HG02588 (cell line): ENCODE measurements around the gene MT4.

ENCODE experiments used
- ATAC-seq: cut with Tn5 transposase; IDR thresholded peaks from one replicate; pipeline ENCODE4 v1.9.1; 2021; ENCODE audit warnings: mild to moderate bottlenecking, moderate library complexity; ENCODE audit not compliant: unreplicated experiment

The MT4 gene

DNA sequence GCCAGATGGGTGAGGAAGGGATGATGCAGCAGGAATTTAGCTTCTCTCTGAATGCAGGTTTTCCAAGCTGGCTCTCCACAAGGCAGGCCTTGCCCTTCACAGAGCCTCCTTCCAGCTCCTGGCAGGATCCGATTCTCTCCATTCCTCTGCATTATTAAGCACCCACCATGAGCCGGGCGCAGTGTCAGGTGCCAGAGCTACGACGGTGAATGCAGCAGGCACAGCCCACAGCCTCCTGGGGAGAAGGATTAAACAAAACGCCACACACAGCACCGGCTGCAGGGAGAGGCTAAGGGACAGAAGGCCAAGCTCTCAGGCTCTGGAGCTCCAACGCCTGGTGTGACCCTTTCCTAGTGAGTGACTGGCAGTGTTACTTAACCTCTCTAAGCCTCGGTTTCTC is 36.5 kb downstream of the MT4 start:
- ATAC-seq, result no peak

DNA sequence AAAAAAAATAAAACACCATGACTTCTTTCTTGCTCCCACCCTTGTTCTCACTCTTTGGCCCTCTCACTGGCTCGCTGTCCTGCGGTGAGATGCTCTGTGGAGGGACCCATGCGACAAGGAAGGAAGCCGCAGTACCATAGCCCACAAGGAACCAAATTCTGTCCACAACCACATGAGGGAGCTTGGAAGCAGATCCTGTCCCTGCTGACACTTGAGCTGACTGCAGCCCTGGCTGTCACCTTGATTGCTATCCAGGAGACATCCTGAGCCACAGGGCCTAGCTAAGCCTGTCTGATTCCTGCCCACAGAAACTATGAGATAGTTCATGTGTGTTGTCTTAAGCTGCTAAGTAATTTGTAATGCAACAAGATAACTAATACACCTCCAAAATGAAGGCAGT is 38.7 kb downstream of the MT4 start:
- no peak for ATAC-seq

- no peak for ATAC-seq
These were observed 40.1 kb downstream of the MT4 start for GRCh38 chr16:56604966-56605365.

- ATAC-seq, result no peak
These were observed 40.6 kb downstream of the MT4 start for GRCh38 chr16:56605475-56605874.

DNA sequence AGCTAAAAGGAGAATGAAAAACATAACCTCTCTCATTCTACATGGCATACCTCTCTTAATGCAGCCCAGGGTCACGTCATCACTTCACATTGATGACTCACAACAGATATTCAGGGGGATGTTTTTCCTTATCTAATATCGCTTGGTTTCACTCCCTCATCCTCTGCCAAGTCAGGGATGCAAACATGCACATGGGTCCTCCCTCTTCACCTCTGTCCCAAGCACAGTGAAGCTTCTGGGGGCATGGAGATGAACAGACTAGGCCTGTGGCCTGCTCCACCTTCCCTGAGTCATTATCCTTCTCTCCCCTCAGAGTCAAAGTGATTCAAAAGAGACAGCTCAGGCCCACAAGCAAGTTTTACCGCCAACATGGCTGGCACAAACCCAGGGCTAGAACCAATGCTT is 41.2 kb downstream of the MT4 start:
- ATAC-seq, result no peak

- ATAC-seq, result no peak
These were observed 41.7 kb downstream of the MT4 start for GRCh38 chr16:56606476-56607108.

- no peak for ATAC-seq
These were observed 42.3 kb downstream of the MT4 start for GRCh38 chr16:56607109-56607618.

DNA sequence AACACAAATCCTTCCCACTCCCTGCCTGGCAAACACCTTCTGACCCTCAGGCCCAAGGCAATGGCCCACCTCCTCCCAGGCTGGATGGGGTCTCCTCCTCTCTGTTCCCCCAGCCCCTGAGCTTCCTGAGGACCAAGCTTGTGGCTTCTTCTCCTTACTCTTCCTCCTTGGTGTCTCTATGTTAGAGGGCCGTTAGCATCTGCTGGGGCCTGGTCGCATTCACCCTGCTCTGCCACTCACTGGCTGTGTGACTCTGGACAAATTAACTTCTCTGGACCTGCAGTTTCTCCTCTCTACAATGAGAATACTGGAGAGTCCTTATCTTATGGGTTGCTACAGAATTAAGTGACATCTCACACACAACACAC is 42.8 kb downstream of the MT4 start:
- no peak for ATAC-seq

GRCh38 chr16:56608043-56608875 is 43.4 kb downstream of the MT4 start, which contains the start of gene MT2A:
MT2A (plus strand) TSS chr16:56608584; CDS start chr16:56608656, 72 bp downstream.
- peak; percentile 88 for ATAC-seq

DNA sequence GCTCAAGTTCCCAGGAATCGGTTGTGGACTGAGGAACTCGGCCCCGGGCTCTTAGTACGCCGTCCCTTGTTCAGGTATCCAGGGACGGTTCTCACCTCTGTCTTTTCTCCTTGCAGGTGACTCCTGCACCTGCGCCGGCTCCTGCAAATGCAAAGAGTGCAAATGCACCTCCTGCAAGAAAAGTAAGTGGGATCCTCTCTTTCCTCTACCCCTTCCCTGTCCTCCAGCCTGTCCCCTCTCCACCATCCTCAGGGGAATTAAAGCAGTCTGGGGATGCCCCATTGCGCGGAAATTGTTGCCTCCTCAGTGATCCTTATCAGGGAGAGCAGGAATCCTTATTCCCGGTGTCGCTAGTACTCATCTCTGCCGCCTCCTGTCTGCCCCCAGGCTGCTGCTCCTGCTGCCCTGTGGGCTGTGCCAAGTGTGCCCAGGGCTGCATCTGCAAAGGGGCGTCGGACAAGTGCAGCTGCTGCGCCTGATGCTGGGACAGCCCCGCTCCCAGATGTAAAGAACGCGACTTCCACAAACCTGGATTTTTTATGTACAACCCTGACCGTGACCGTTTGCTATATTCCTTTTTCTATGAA is 44.1 kb downstream of the MT4 start:
- ATAC-seq, result no peak

- ATAC-seq, result peak; percentile 34
These were observed 44.6 kb downstream of the MT4 start for GRCh38 chr16:56609463-56609921.

GRCh38 chr16:56610017-56610608 is 45.2 kb downstream of the MT4 start:
- ATAC-seq, result no peak

DNA sequence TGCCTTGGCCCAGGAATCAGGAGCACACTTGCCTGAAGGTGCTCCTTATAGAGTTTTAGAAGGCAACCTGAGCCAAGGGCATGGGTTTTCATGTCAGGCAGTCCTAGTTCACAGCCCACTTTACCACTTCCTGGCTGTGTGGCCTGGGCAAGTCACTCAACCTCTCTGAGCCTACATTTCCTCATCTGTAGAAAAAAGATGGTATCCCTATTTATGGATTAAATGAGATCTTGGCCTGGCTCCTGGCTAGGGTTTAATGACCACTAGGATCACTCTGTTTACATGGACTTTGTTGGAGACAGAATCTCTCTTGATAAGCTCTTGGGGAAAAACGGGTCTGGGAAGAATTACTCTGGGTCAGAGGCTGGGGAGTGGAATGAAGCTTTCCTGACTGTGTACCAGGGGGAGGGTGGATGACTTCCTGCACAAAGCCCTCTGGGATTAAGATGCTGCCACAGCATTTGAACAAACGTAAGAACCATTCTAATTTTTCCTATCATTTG is 45.8 kb downstream of the MT4 start:
- ATAC-seq, result no peak

DNA sequence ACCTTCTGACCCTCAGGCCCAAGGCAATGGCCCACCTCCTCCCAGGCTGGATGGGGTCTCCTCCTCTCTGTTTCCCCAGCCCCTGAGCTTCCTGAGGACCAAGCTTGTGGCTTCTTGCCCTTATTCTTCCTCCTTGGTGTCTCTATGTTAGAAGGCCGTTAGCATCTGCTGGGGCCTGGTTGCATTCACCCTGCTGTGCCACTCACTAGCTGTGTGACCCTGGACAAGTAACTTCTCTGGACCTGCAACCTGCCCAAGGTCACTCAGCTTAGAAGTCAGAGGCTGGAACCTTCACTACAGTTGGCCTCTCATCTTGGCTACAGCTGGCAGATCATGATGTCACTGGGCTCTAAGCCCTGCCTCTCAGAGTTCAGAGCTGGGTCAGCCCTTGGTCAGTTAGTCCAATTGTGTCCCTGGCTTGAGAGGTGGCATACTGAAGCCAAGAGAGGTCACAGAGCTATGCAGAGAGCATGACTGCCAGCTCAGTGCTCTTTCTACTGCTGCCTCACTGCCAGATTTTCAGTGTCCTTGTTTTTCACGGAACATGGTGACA is 46.5 kb downstream of the MT4 start:
- no peak for ATAC-seq

- ATAC-seq, result no peak
These were observed 48.8 kb downstream of the MT4 start for GRCh38 chr16:56613706-56614105.

DNA sequence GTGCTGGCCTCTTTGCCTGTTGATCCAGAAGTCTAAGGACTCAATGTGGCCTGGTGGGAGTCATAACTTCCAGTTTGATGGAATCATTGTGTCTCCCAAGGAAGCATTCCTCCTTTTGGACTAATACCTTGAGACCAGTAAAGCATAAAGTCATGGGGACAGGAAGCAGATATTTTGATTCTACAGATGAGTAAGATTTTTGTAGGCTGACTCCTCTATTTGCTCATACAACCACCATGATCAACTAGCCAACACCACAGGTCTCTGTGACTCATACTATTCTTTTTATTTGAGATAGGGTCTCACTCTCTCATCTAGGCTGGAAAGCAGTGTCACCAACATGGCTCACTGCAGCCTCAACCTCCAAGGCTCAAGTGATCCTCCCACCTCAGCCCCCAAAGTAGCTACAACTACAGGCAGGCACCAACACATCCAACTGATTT is 49.7 kb downstream of the MT4 start:
- no peak for ATAC-seq

DNA sequence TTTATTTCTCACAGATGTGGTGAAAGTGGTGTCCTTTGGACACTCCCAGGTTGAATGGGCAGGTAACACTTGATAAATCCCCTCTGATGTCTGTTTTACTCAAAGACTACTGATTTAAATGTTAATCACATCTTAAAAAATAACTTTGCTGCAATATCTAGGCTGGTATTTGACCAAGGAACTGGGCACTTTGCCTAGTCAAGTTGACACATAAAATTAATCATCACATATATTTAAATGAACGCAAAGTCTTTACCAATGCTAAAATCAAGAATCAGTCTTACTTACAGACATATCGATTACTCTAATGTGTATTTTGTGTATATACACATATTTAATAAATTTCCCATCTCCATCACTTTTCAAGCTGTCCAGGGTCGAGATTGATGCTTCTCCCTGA is 50.5 kb downstream of the MT4 start:
- ATAC-seq, result no peak

GRCh38 chr16:56616608-56617211 is 51.8 kb downstream of the MT4 start:
- no peak for ATAC-seq

GRCh38 chr16:56617212-56618085 is 52.6 kb downstream of the MT4 start:
- no peak for ATAC-seq
